ENCODE data around the gene SNTG2. TPM values are rescaled to one million over a fixed set of nuclear protein-coding genes. Genes with fewer than 3 reads are reported as not detected.
"Not testable (repeated sequence)": the region's sequence is repeated elsewhere in the genome, so short reads cannot be mapped to it uniquely, and the experiment has no call there.

The SNTG2 gene
- total and polyA plus RNA-seq, 12 donors = 0.39 to 2.8 (median 1.0) TPM; not detected in 1

- intact Hi-C loops (cut with DNase I) = no loop called here
- H3K27me3 ChIP-seq = no peaks in the 10 kb centered on the region
- no peak overlapping the region for H3K4me3 ChIP-seq
- TF ChIP-seq, protein P1, sequence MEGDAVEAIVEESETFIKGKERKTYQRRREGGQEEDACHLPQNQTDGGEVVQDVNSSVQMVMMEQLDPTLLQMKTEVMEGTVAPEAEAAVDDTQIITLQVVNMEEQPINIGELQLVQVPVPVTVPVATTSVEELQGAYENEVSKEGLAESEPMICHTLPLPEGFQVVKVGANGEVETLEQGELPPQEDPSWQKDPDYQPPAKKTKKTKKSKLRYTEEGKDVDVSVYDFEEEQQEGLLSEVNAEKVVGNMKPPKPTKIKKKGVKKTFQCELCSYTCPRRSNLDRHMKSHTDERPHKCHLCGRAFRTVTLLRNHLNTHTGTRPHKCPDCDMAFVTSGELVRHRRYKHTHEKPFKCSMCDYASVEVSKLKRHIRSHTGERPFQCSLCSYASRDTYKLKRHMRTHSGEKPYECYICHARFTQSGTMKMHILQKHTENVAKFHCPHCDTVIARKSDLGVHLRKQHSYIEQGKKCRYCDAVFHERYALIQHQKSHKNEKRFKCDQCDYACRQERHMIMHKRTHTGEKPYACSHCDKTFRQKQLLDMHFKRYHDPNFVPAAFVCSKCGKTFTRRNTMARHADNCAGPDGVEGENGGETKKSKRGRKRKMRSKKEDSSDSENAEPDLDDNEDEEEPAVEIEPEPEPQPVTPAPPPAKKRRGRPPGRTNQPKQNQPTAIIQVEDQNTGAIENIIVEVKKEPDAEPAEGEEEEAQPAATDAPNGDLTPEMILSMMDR (IDR thresholded peaks at IDR 0.05) = no peak
- WGBS, 2 donors = 70 to 75% methylated on average over 16 of the region's 16 CpGs
- H3K36me3 ChIP-seq = no peaks in the 10 kb centered on the region
- H3K4me1 ChIP-seq = no peaks in the 10 kb centered on the region
- DNase-seq = no peak
- H3K27ac ChIP-seq = no peak overlapping the region
- ATAC-seq = no peak
- H3K9me3 ChIP-seq = no peaks in the 10 kb centered on the region
Measured at GRCh38 chr2:1101982-1102590, 151.4 kb downstream of the SNTG2 start.

- H3K36me3 ChIP-seq = no peaks in the 10 kb centered on the region
- TF ChIP-seq, protein P1 (IDR thresholded peaks at IDR 0.05) = no peak
- no peaks in the 10 kb centered on the region for H3K4me1 ChIP-seq
- 71 to 80% methylated on average over 8 of the region's 8 CpGs for WGBS, 2 donors
- no peak for ATAC-seq
- intact Hi-C loops (cut with DNase I) = no loop called here
- DNase-seq = no peak
- H3K27me3 ChIP-seq = no peaks in the 10 kb centered on the region
- H3K9me3 ChIP-seq = no peaks in the 10 kb centered on the region
- H3K4me3 ChIP-seq = no peak overlapping the region
- H3K27ac ChIP-seq = no peak overlapping the region
Measured at GRCh38 chr2:1104364-1104763, 153.7 kb downstream of the SNTG2 start.

- H3K4me3 ChIP-seq; intact Hi-C loops (cut with DNase I); H3K27ac ChIP-seq; H3K4me1 ChIP-seq; DNase-seq; H3K36me3 ChIP-seq; H3K9me3 ChIP-seq; ATAC-seq; H3K27me3 ChIP-seq: not testable (repeated sequence)
- 88% methylated on average over 9 to 13 of the region's 14 CpGs for WGBS, 2 donors
Measured at GRCh38 chr2:1106344-1106743, 155.7 kb downstream of the SNTG2 start.

DNA sequence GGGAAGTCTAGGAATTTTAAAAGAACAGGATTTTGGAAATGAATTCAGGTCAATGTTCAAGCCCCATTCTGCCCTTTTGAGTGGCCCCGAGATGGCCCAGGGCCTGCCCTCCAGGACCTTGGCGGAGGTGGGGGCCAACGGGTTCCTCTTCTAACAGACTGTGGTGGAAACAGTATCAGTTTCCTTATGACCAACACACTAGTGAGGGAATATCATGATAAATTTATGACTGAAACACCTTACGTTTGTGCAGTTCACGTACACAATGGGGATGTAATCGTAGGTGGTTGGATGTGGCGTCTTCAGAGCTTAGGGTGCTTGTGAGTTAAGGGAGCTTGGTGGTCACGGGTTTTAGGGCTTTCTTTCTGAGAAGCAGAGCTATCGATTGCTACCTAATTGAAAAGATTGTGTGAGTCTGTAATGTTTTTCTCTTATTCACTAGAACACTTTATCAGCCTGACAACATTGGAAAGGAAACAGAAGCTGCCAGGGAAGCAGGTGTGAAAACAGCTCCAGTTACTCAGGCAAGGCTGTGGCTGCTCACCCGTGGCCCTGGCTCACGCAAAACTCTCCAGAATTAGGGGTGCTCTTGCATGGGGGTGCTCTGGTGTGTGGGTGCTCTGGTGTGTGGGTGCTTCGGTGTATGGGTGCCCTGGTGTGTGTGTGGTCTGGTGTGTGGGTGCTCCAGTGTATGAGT lies 165.3 kb downstream of the SNTG2 start:
- H3K27me3 ChIP-seq = no peaks in the 10 kb centered on the region
- WGBS, 2 donors = 79 to 83% methylated on average over 12 of the region's 12 CpGs
- no peaks in the 10 kb centered on the region for H3K4me1 ChIP-seq
- intact Hi-C loops (cut with DNase I) = no loop called here
- peaks cover 0 to 18% (median 0%) of the 10 kb centered on the region in 11 donors for H3K9me3 ChIP-seq
- no peak for DNase-seq
- TF ChIP-seq, protein P1 (IDR thresholded peaks at IDR 0.05) = no peak
- no peak overlapping the region for H3K4me3 ChIP-seq
- no peak overlapping the region for H3K27ac ChIP-seq
- no peak for ATAC-seq
- no peaks in the 10 kb centered on the region for H3K36me3 ChIP-seq

- H3K36me3 ChIP-seq = no peaks in the 10 kb centered on the region
- H3K27ac ChIP-seq = no peak overlapping the region
- no peak overlapping the region for H3K4me3 ChIP-seq
- DNase-seq (no peak), ATAC-seq (no peak)
- peaks cover 0 to 11% (median 0%) of the 10 kb centered on the region in 11 donors for H3K9me3 ChIP-seq
- H3K27me3 ChIP-seq = no peaks in the 10 kb centered on the region
- H3K4me1 ChIP-seq = no peaks in the 10 kb centered on the region
- TF ChIP-seq, protein P1 (IDR thresholded peaks at IDR 0.05) = no peak
- intact Hi-C loops (cut with DNase I) = no loop called here
- WGBS, 2 donors = 86 to 94% methylated on average over 5 of the region's 5 CpGs
Measured at GRCh38 chr2:1117569-1117968, 166.9 kb downstream of the SNTG2 start.
